Right renal pelvis (tissue), 4 donors: Measurements from ENCODE around the gene FADD. TPM values are rescaled to one million over a fixed set of nuclear protein-coding genes. Genes with fewer than 3 reads are reported as not detected.
"Not testable (repeated sequence)": the region's sequence is repeated elsewhere in the genome, so short reads cannot be mapped to it uniquely, and the experiment has no call there.

ENCODE experiments used
- DNase-seq, 4 donors: peaks; one replicate each; pipeline ENCODE4 v3.0.0-alpha.2; 2013; ENCODE audit warnings: low read depth in 4 of 4, low spot score in 3 of 4, missing footprints in 1 of 4
- polyA plus RNA-seq, 4 donors: library from polyadenylated mRNA; unstranded; fragments of 120-200 nt; gene quantifications; one replicate each; pipeline ENCODE4 v1.2.1, GENCODE V29; 2013; ENCODE audit not compliant: insufficient read length in 4 of 4

The FADD gene
- polyA plus RNA-seq, 4 donors = 15.7 to 21.6 (median 17.0) TPM

- DNase-seq = peak in 1 of 4 donors; percentile 36
Measured at GRCh38 chr11:70203751-70204465, 812 bp downstream of the FADD start.

- DNase-seq = no peak
Measured at GRCh38 chr11:70204466-70204799, 1.3 kb downstream of the FADD start.

GRCh38 chr11:70205049-70205725 is 2.1 kb downstream of the FADD start:
- no peak for DNase-seq

- DNase-seq = no peak
Measured at GRCh38 chr11:70205766-70206165, 2.7 kb downstream of the FADD start.

GRCh38 chr11:70206226-70206981 is 3.3 kb downstream of the FADD start:
- no peak for DNase-seq

- no peak for DNase-seq
Measured at GRCh38 chr11:70206982-70207376, 3.9 kb downstream of the FADD start.

- DNase-seq = no peak
Measured at GRCh38 chr11:70207531-70208131, 4.5 kb downstream of the FADD start.

- no peak for DNase-seq
Measured at GRCh38 chr11:70209391-70209912, 6.4 kb downstream of the FADD start.

GRCh38 chr11:70210051-70210501 is 7.0 kb downstream of the FADD start:
- no peak for DNase-seq

- DNase-seq = no peak
Measured at GRCh38 chr11:70210530-70210929, 7.4 kb downstream of the FADD start.

GRCh38 chr11:70212227-70212811 is 9.2 kb downstream of the FADD start:
- DNase-seq = no peak

- DNase-seq = not testable (repeated sequence)
Measured at GRCh38 chr11:70217388-70217787, 14.3 kb downstream of the FADD start.

GRCh38 chr11:70218076-70218475 is 15.0 kb downstream of the FADD start:
- not testable (repeated sequence) for DNase-seq

- no peak for DNase-seq
Measured at GRCh38 chr11:70220136-70220535, 17.0 kb downstream of the FADD start.

- no peak for DNase-seq
Measured at GRCh38 chr11:70220920-70221319, 17.8 kb downstream of the FADD start.

- DNase-seq = no peak
Measured at GRCh38 chr11:70225681-70226177, 22.6 kb downstream of the FADD start.

- no peak for DNase-seq
Measured at GRCh38 chr11:70226183-70226582, 23.1 kb downstream of the FADD start.

- DNase-seq = no peak
Measured at GRCh38 chr11:70226967-70227366, 23.9 kb downstream of the FADD start.

- no peak for DNase-seq
Measured at GRCh38 chr11:70229737-70230136, 26.6 kb downstream of the FADD start.

- no peak for DNase-seq
Measured at GRCh38 chr11:70230151-70230839, 27.2 kb downstream of the FADD start.
